A673 (cell line): ENCODE results near the gene SPEG. TPM values are rescaled to one million over a fixed set of nuclear protein-coding genes. Genes with fewer than 3 reads are reported as not detected.
A peak's percentile ranks its signal among the peaks of the same experiment; 100 is the strongest.

ENCODE experiments used
- BruUV-seq: library from RNA; stranded (reverse); fragments of 400-500 nt; replicated peaks from 2 replicates; lab custom pipeline; 2021; lab: Mats Ljungman, UMichigan
- CTCF ChIA-PET: fragments of 300-600 bp; sonication (Branson Sonifier 250); formaldehyde crosslinking; loops from one replicate; lab custom pipeline; 2022; ENCODE audit warnings: antibody characterized with exemption; lab: Charles Lee
- POLR2A ChIA-PET: fragments of 300-600 bp; sonication (Branson Sonifier 250); formaldehyde crosslinking; loops from one replicate; lab custom pipeline; 2022; ENCODE audit warnings: antibody characterized with exemption; ENCODE audit not compliant: low non-redundant PET; lab: Charles Lee
- DNase-seq: peaks from one replicate; pipeline ENCODE4 v3.0.0-alpha.2; 2015; ENCODE audit warnings: low spot score
- H3K27ac ChIP-seq: fragments of 200-600 bp; sonication (generic); 2 replicates; pipeline ENCODE4 v1.5.1; 2016; ENCODE audit warnings: mixed run types, low read depth, mild to moderate bottlenecking, mixed read lengths, antibody characterized with exemption, low read length; ENCODE audit not compliant: poor library complexity, severe bottlenecking
- H3K27me3 ChIP-seq: fragments of 200-600 bp; sonication (generic); replicated peaks from 2 replicates; pipeline ENCODE4 v1.6.1; 2017; ENCODE audit warnings: mixed run types, low read depth, mild to moderate bottlenecking, mixed read lengths, antibody characterized with exemption, low read length; ENCODE audit not compliant: insufficient read depth, poor library complexity
- H3K36me3 ChIP-seq: fragments of 200-600 bp; sonication (generic); 2 replicates; pipeline ENCODE4 v1.6.1; 2016; ENCODE audit warnings: mixed run types, mild to moderate bottlenecking, mixed read lengths, antibody characterized with exemption, low read length; ENCODE audit not compliant: insufficient read depth, poor library complexity, severe bottlenecking
- H3K4me1 ChIP-seq: fragments of 200-600 bp; sonication (generic); 2 replicates; pipeline ENCODE4 v1.6.1; 2017; ENCODE audit warnings: mixed run types, mild to moderate bottlenecking, mixed read lengths, antibody characterized with exemption, low read length; ENCODE audit not compliant: insufficient read depth, poor library complexity, severe bottlenecking
- H3K4me3 ChIP-seq: fragments of 200-600 bp; sonication (generic); 2 replicates; pipeline ENCODE4 v1.5.1; 2016; ENCODE audit warnings: low read depth, mixed run types, mild to moderate bottlenecking, mixed read lengths, low read length; ENCODE audit not compliant: poor library complexity, severe bottlenecking
- H3K9me3 ChIP-seq: fragments of 200-600 bp; sonication (generic); 2 replicates; pipeline ENCODE4 v1.6.1; 2016; ENCODE audit warnings: mixed run types, low read depth, mild to moderate bottlenecking, mixed read lengths, antibody characterized with exemption, low read length; ENCODE audit not compliant: poor library complexity, severe bottlenecking
- CTCF ChIP-seq: fragments of 300-800, 200-600 bp; sonication (generic); conservative IDR thresholded peaks from 2 replicates; pipeline ENCODE4 v1.5.1; 2017; ENCODE audit warnings: low read depth, mild to moderate bottlenecking, antibody characterized with exemption, low read length, moderate library complexity, mixed read lengths
- EZH2 ChIP-seq: fragments of 200-600 bp; sonication (generic); IDR thresholded peaks from 2 replicates; pipeline ENCODE4 v1.6.1; 2017; ENCODE audit warnings: borderline replicate concordance, low read depth, mild to moderate bottlenecking, mixed read lengths, antibody characterized with exemption, low read length; ENCODE audit not compliant: poor library complexity, severe bottlenecking
- intact Hi-C: fragments of 100-400 bp; cut with micrococcal nuclease; formaldehyde crosslinking; loops from one replicate; pipeline ENCODE4 v1.10.0; 2022; ENCODE audit not compliant: unreplicated experiment
- total RNA-seq: library from RNA; stranded (reverse); gene quantifications from 2 replicates; pipeline ENCODE4 v1.2.3, GENCODE V29; 2021

The SPEG gene
- total RNA-seq, 1 experiment from 2014 or later, result 8.4 TPM

- Histone ChIP-seq H3K4me1 (peaks cover 4% of the 10 kb centered on the region), H3K36me3 (no peaks in the 10 kb centered on the region), H3K27me3 (no peaks in the 10 kb centered on the region), H3K9me3 (no peaks in the 10 kb centered on the region), H3K4me3 (no peak overlapping the region), H3K27ac (no peak overlapping the region)
- no peak for DNase-seq
- no TSS peak for BruUV-seq
- ChIA-PET CTCF (no interaction called here), POLR2A (no interaction called here)
- TF ChIP-seq CTCF (no peak), EZH2 (no peak)
- intact Hi-C loops, result loop anchor here (5.0 kb wide), 1 partner anchor 47 kb away; no protein-coding TSS in a partner anchor
These were observed 40.6 kb downstream of the SPEG start for GRCh38 chr2:219475278-219475677.

GRCh38 chr2:219475697-219476651, 41.3 kb downstream of the SPEG start:
- Histone ChIP-seq H3K4me1 (peaks cover 4% of the 10 kb centered on the region), H3K36me3 (no peaks in the 10 kb centered on the region), H3K27ac (no peak overlapping the region), H3K9me3 (no peaks in the 10 kb centered on the region), H3K27me3 (no peaks in the 10 kb centered on the region), H3K4me3 (no peak overlapping the region)
- ChIA-PET CTCF (interaction anchor here (0.7 to 2.0 kb wide), 2 partner anchors 51 to 54 kb away, joined by 4 to 7 read pairs; no protein-coding TSS in a partner anchor), POLR2A (no interaction called here)
- peak; percentile 66 for DNase-seq
- BruUV-seq, result no TSS peak
- intact Hi-C loops, result loop anchor here (5.0 kb wide), 1 partner anchor 46 kb away; no protein-coding TSS in a partner anchor
- TF ChIP-seq EZH2 (no peak), CTCF (peak; percentile 91)

GRCh38 chr2:219476652-219477151, 42.1 kb downstream of the SPEG start:
- Histone ChIP-seq H3K4me3 (peak overlapping the region; percentile 23), H3K27me3 (no peaks in the 10 kb centered on the region), H3K27ac (no peak overlapping the region), H3K4me1 (peaks cover 4% of the 10 kb centered on the region), H3K9me3 (no peaks in the 10 kb centered on the region), H3K36me3 (no peaks in the 10 kb centered on the region)
- BruUV-seq, result no TSS peak
- ChIA-PET CTCF (interaction anchor here (0.7 to 2.0 kb wide), 2 partner anchors 50 to 53 kb away, joined by 4 to 7 read pairs; no protein-coding TSS in a partner anchor), POLR2A (no interaction called here)
- TF ChIP-seq EZH2 (no peak), CTCF (no peak)
- peak; percentile 24 for DNase-seq
- intact Hi-C loops, result loop anchor here (5.0 kb wide), 1 partner anchor 46 kb away; no protein-coding TSS in a partner anchor
